Common myeloid progenitor, CD34-positive (primary cell): ENCODE data around the gene EMX1.
A peak's percentile ranks its signal among the peaks of the same experiment; 100 is the strongest.

Experiments used
- CTCF ChIA-PET: fragments of 350-600 bp; sonication (Branson Sonifier 250); formaldehyde crosslinking; loops from one replicate; lab custom pipeline; 2021; ENCODE audit warnings: antibody characterized with exemption; lab: Charles Lee
- POLR2A ChIA-PET: fragments of 350-600 bp; sonication (Branson Sonifier 250); formaldehyde crosslinking; loops from one replicate; lab custom pipeline; 2021; ENCODE audit warnings: antibody characterized with exemption; lab: Charles Lee
- DNase-seq, 3 donors: peaks; one replicate each; pipeline versions ENCODE4 v3.0.0 to v3.0.0-alpha.2; 2013
- H3K27ac ChIP-seq, 2 experiments: 1 replicate in 1 of 2; 2 replicates in 1 of 2; pipeline ENCODE4 v1.7.0; 2013; ENCODE audit warnings: inconsistent platforms in 2 of 2, low read length in 2 of 2, mild to moderate bottlenecking in 2 of 2, low read depth in 1 of 2, moderate library complexity in 1 of 2; ENCODE audit not compliant: severe bottlenecking in 2 of 2, insufficient read depth in 1 of 2, poor library complexity in 1 of 2
- H3K27me3 ChIP-seq, 5 experiments: replicated peaks in 2 of 5; 1 replicate in 3 of 5; 2 replicates in 2 of 5; pipeline versions ENCODE4 v1.6.1 to v1.7.0; 2013; ENCODE audit warnings: low read length in 4 of 5, mild to moderate bottlenecking in 2 of 5, moderate library complexity in 2 of 5, inconsistent platforms in 1 of 5; ENCODE audit not compliant: insufficient read depth in 5 of 5, control insufficient read depth in 4 of 5
- H3K36me3 ChIP-seq, 4 experiments: 1 replicate in 2 of 4; 2 replicates in 2 of 4; pipeline versions ENCODE4 v1.6.1 to v1.7.0; 2013; ENCODE audit warnings: low read length in 3 of 4, control low read depth in 1 of 4, mild to moderate bottlenecking in 1 of 4; ENCODE audit not compliant: control insufficient read depth in 4 of 4, insufficient read depth in 4 of 4
- H3K4me1 ChIP-seq, 4 experiments: 1 replicate in 3 of 4; 2 replicates in 1 of 4; pipeline versions ENCODE4 v1.6.1 to v1.7.1; 2013; ENCODE audit warnings: low read length in 3 of 4, mild to moderate bottlenecking in 3 of 4, control low read depth in 1 of 4, inconsistent platforms in 1 of 4, moderate library complexity in 1 of 4; ENCODE audit not compliant: control insufficient read depth in 4 of 4, insufficient read depth in 4 of 4; ENCODE audit errors: control extremely low read depth in 1 of 4
- H3K4me3 ChIP-seq, 7 experiments: 1 replicate in 4 of 7; 2 replicates in 3 of 7; pipeline versions ENCODE4 v1.5.1 to v1.7.0; 2013; ENCODE audit warnings: mild to moderate bottlenecking in 7 of 7, low read length in 6 of 7, moderate library complexity in 6 of 7, inconsistent platforms in 2 of 7, low read depth in 2 of 7, control low read depth in 1 of 7; ENCODE audit not compliant: insufficient read depth in 4 of 7, control insufficient read depth in 1 of 7; ENCODE audit errors: extremely low read depth in 1 of 7
- H3K9me3 ChIP-seq, 5 experiments: 1 replicate in 4 of 5; 2 replicates in 1 of 5; pipeline versions ENCODE4 v1.6.1 to v1.7.1; 2013; ENCODE audit warnings: low read length in 4 of 5, mild to moderate bottlenecking in 2 of 5, inconsistent platforms in 1 of 5, low read depth in 1 of 5, moderate library complexity in 1 of 5; ENCODE audit not compliant: control insufficient read depth in 4 of 5, insufficient read depth in 2 of 5; ENCODE audit errors: control extremely low read depth in 1 of 5
- WGBS: methylation state at CpG from one replicate; pipeline ENCODE4 v1.1.5; 2013; ENCODE audit not compliant: insufficient coverage; 5-methylcytosine and 5-hydroxymethylcytosine counted together

The EMX1 gene

DNA sequence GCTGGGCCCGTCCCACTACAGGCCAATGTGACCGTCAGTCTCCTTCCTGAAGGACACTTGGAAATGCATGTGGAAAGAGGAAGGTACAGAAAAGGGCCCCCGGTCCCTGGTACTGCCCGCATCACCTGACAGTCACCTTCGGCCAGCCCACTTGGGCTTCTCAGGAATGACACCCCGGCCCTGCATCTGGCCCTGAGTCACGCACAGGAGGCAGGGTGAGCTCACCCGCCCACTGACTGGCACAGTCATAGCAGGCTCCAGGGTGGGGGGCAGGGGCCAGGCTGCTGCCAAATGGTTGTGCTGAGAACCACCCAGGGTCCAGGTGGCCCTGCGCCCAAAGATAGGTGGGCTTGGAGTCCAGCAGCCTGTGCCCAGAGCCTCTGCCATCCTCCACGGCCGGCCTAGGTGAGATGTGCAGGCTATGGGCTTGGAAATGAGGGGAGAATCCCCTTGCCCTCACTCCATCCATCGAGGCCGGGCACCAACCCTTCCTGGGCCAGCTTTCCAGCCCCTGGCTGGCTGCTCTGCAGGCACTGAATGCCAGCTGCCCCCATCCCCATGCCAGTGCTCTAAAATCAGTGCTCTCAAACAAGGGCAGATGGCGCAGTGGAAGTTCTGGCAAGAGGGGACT, 14.1 kb downstream of the EMX1 start:
- ChIA-PET CTCF (interaction anchor here (1.1 kb wide), 1 partner anchor 32 kb away, joined by 3 read pairs; no protein-coding TSS in a partner anchor), POLR2A (no interaction called here)
- WGBS, result 97% methylated on average over 9 of the region's 14 CpGs
- no peak for DNase-seq
- Histone ChIP-seq H3K4me1 (no peaks in the 10 kb centered on the region), H3K27ac (no peak overlapping the region), H3K4me3 (no peak overlapping the region), H3K9me3 (no peaks in the 10 kb centered on the region), H3K27me3 (peaks cover 21 to 63% (median 28%) of the 10 kb centered on the region in 5 experiments), H3K36me3 (no peaks in the 10 kb centered on the region)

DNA sequence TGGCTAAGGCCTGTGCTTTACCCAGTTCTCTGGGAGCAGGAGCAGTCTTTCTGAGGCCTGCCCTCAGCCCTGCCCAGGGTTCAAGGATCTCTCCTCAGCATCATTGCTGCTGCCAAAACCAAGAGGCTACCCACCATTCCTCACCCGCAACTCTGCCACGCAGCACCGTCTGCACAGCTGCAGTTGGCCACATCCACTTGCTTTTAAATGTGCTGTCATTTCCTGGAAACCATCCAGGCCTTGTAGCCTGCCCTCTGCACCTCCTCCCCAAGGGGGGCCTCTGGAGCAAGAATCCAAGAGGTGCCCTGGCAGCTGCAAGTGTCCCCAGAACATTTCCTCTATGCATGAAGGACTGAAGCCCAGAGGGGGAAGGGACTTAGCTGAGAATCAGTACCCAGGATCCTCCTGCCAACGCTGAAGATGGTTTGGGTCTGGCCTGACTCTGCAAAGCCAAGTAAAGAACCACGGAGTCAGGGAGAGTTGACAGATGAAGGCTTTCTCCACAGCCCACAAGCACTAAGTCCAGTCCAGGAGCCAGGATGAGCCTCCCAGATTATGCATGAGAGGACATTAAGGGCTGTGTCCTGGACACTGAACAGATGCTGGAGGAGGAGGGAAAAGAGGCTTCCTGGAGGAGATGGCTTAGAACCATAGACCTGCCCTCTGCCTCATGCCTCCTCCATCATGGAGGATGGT, 14.9 kb downstream of the EMX1 start:
- peaks cover 13 to 56% (median 23%) of the 10 kb centered on the region in 5 experiments for H3K27me3 ChIP-seq
- POLR2A ChIA-PET, result no interaction called here

DNA sequence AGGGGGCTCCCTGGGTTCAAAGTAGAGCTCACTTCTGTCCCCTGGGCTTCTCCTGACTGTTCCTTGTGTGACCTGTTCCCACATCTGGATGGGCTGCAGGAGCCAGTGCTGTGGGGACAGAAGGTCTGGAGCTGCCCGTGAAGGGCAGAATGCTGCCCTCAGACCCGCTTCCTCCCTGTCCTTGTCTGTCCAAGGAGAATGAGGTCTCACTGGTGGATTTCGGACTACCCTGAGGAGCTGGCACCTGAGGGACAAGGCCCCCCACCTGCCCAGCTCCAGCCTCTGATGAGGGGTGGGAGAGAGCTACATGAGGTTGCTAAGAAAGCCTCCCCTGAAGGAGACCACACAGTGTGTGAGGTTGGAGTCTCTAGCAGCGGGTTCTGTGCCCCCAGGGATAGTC, 15.5 kb downstream of the EMX1 start:
- CTCF ChIA-PET, result interaction anchor here (1.0 to 3.1 kb wide), 3 partner anchors 10 to 53 kb away, joined by 3 to 20 read pairs (median 3); no protein-coding TSS in a partner anchor
- POLR2A ChIA-PET, result no interaction called here
- H3K27me3 ChIP-seq, result peaks cover 7 to 50% (median 20%) of the 10 kb centered on the region in 5 experiments

More for the DNA sequence above, 14.9 kb downstream of the EMX1 start:
- 41% methylated on average over 4 of the region's 5 CpGs for WGBS
- Histone ChIP-seq H3K4me3 (no peak overlapping the region), H3K36me3 (no peaks in the 10 kb centered on the region), H3K4me1 (no peaks in the 10 kb centered on the region), H3K9me3 (no peaks in the 10 kb centered on the region), H3K27ac (no peak overlapping the region)
- peak in 2 of 3 donors; percentile 59 to 65 for DNase-seq
- CTCF ChIA-PET, result interaction anchor here (1.0 kb wide), 2 partner anchors 9 to 52 kb away, joined by 3 read pairs; no protein-coding TSS in a partner anchor

DNA sequence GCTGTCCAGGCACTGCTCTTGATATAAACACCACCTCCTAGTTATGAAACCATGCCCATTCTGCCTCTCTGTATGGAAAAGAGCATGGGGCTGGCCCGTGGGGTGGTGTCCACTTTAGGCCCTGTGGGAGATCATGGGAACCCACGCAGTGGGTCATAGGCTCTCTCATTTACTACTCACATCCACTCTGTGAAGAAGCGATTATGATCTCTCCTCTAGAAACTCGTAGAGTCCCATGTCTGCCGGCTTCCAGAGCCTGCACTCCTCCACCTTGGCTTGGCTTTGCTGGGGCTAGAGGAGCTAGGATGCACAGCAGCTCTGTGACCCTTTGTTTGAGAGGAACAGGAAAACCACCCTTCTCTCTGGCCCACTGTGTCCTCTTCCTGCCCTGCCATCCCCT, 15.9 kb downstream of the EMX1 start:
- DNase-seq, result no peak
- Histone ChIP-seq H3K9me3 (no peaks in the 10 kb centered on the region), H3K36me3 (no peaks in the 10 kb centered on the region), H3K4me1 (no peaks in the 10 kb centered on the region), H3K27ac (no peak overlapping the region), H3K27me3 (peaks cover 5 to 46% (median 18%) of the 10 kb centered on the region in 5 experiments), H3K4me3 (no peak overlapping the region)
- WGBS, result 100% methylated on average over 3 of the region's 5 CpGs
- ChIA-PET CTCF (interaction anchor here (1.0 to 3.1 kb wide), 3 partner anchors 16 to 53 kb away, joined by 3 to 20 read pairs (median 3); partner anchors contain the start of gene EMX1), POLR2A (no interaction called here)

More for the DNA sequence above, 15.5 kb downstream of the EMX1 start:
- WGBS, result 100% methylated on average over 3 of the region's 4 CpGs
- Histone ChIP-seq H3K4me1 (no peaks in the 10 kb centered on the region), H3K36me3 (no peaks in the 10 kb centered on the region), H3K4me3 (no peak overlapping the region), H3K9me3 (no peaks in the 10 kb centered on the region), H3K27ac (no peak overlapping the region)
- no peak for DNase-seq

DNA sequence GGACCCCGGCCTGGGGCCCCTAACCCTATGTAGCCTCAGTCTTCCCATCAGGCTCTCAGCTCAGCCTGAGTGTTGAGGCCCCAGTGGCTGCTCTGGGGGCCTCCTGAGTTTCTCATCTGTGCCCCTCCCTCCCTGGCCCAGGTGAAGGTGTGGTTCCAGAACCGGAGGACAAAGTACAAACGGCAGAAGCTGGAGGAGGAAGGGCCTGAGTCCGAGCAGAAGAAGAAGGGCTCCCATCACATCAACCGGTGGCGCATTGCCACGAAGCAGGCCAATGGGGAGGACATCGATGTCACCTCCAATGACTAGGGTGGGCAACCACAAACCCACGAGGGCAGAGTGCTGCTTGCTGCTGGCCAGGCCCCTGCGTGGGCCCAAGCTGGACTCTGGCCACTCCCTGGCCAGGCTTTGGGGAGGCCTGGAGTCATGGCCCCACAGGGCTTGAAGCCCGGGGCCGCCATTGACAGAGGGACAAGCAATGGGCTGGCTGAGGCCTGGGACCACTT, 16.4 kb downstream of the EMX1 start:
- no peak overlapping the region for H3K27ac ChIP-seq
- POLR2A ChIA-PET, result no interaction called here
- no peaks in the 10 kb centered on the region for H3K9me3 ChIP-seq
- CTCF ChIA-PET, result interaction anchor here (1.0 to 3.1 kb wide), 2 partner anchors 17 to 40 kb away, joined by 3 to 20 read pairs; partner anchors contain the start of gene EMX1
- H3K27me3 ChIP-seq, result peaks cover 4 to 41% (median 15%) of the 10 kb centered on the region in 5 experiments
- no peaks in the 10 kb centered on the region for H3K4me1 ChIP-seq
- DNase-seq, result no peak
- H3K4me3 ChIP-seq, result no peak overlapping the region
- no peaks in the 10 kb centered on the region for H3K36me3 ChIP-seq
- WGBS, result 95% methylated on average over 11 of the region's 12 CpGs

DNA sequence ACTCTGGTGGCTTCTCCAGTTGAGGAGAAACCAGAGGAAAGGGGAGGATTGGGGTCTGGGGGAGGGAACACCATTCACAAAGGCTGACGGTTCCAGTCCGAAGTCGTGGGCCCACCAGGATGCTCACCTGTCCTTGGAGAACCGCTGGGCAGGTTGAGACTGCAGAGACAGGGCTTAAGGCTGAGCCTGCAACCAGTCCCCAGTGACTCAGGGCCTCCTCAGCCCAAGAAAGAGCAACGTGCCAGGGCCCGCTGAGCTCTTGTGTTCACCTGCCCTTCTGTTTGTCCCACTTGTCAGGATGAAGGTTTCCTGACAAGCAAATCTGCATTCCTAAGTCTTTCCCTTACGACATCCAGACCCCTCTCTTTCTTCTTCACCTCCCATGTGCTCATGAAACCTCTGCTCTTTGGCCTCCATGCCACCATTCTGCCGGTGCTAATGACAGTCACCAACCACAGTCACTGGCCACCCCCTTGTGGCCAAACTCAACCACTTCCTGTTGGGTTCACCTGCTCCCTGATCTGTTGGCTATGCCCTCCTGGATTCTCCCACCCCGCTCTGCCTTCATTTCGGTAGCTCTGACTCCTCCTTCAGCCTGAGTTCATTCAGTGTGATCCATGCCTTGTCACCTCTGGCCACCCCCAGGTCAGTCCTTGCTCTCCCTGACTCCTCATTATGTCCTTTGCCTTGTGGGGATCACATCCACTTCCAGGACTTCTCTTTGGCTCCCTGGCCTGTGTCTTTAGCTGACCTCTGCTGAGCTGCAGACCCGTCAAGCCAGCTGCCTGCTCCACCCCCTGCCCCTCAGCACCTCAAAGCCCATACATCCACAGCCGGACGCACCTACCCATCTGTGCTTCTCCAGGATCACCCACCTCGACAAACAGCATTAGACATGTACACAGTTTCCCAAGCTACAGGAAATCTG, 17.6 kb downstream of the EMX1 start:
- ChIA-PET CTCF (interaction anchor here (1.0 to 3.1 kb wide), 2 partner anchors 8 to 41 kb away, joined by 3 to 20 read pairs; no protein-coding TSS in a partner anchor), POLR2A (no interaction called here)
- no peaks in the 10 kb centered on the region for H3K9me3 ChIP-seq
- H3K27ac ChIP-seq, result no peak overlapping the region
- DNase-seq, result no peak
- no peak overlapping the region for H3K4me3 ChIP-seq
- 90% methylated on average over 14 of the region's 14 CpGs for WGBS
- no peaks in the 10 kb centered on the region for H3K4me1 ChIP-seq
- no peaks in the 10 kb centered on the region for H3K36me3 ChIP-seq
- peaks cover 0 to 28% (median 3%) of the 10 kb centered on the region in 5 experiments for H3K27me3 ChIP-seq
